ENCODE results near the gene TNNC2. TPM values are rescaled to one million over a fixed set of nuclear protein-coding genes. Genes with fewer than 3 reads are reported as not detected.

The TNNC2 gene
- total and polyA plus RNA-seq, 9 of the 15 experiments (the other 6 are each of a cell fraction or from before 2014, with no cell fraction given), result not detected

- TF ChIP-seq YY1 (IDR thresholded peaks at IDR 0.05; ENCODE audit: borderline replicate concordance in 1 of 3, control insufficient read depth in 1 of 3, extremely low read depth in 1 of 3, insufficient read depth in 3 of 3, insufficient read length in 1 of 3, insufficient replicate concordance in 2 of 3, low read depth in 1 of 3, low read length in 2 of 3), result no peak
- no peak for TF ChIP-seq ZNF408 (CRISPR knock-in tag; IDR thresholded peaks at IDR 0.05; ENCODE audit: low read depth)
- no peak for TF ChIP-seq FOXJ2 (tag; IDR thresholded peaks at IDR 0.05)
- TF ChIP-seq, protein P1, sequence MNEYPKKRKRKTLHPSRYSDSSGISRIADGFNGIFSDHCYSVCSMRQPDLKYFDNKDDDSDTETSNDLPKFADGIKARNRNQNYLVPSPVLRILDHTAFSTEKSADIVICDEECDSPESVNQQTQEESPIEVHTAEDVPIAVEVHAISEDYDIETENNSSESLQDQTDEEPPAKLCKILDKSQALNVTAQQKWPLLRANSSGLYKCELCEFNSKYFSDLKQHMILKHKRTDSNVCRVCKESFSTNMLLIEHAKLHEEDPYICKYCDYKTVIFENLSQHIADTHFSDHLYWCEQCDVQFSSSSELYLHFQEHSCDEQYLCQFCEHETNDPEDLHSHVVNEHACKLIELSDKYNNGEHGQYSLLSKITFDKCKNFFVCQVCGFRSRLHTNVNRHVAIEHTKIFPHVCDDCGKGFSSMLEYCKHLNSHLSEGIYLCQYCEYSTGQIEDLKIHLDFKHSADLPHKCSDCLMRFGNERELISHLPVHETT (CRISPR knock-in tag; conservative IDR thresholded peaks at IDR 0.05 in 1 of 2, IDR thresholded peaks at IDR 0.05 in 1 of 2), result no peak
- no peak for TF ChIP-seq TOE1 (IDR thresholded peaks at IDR 0.05; ENCODE audit: borderline replicate concordance)
- TF ChIP-seq TOE1 (CRISPR knock-in tag; IDR thresholded peaks at IDR 0.05; ENCODE audit: borderline replicate concordance, low read depth), result no peak
- no peak for TF ChIP-seq ZNF77 (CRISPR knock-in tag; IDR thresholded peaks at IDR 0.05)
- TF ChIP-seq, protein P2, sequence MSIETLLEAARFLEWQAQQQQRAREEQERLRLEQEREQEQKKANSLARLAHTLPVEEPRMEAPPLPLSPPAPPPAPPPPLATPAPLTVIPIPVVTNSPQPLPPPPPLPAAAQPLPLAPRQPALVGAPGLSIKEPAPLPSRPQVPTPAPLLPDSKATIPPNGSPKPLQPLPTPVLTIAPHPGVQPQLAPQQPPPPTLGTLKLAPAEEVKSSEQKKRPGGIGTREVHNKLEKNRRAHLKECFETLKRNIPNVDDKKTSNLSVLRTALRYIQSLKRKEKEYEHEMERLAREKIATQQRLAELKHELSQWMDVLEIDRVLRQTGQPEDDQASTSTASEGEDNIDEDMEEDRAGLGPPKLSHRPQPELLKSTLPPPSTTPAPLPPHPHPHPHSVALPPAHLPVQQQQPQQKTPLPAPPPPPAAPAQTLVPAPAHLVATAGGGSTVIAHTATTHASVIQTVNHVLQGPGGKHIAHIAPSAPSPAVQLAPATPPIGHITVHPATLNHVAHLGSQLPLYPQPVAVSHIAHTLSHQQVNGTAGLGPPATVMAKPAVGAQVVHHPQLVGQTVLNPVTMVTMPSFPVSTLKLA (conservative IDR thresholded peaks at IDR 0.05), result peak in 1 of 2 experiments; percentile 48; a peak in 1 of 4 replicates
- TF ChIP-seq ZNF707 (CRISPR knock-in tag; conservative IDR thresholded peaks at IDR 0.05), result no peak
- TF ChIP-seq MLX (CRISPR knock-in tag; conservative IDR thresholded peaks at IDR 0.05), result no peak
- TF ChIP-seq ZNF76 (CRISPR knock-in tag; IDR thresholded peaks at IDR 0.05; ENCODE audit: borderline replicate concordance), result no peak
- TF ChIP-seq CSDE1 (IDR thresholded peaks at IDR 0.05), result no peak
- no peak for TF ChIP-seq CREB5 (CRISPR knock-in tag; IDR thresholded peaks at IDR 0.05)
- no peak for TF ChIP-seq MED1 (CRISPR knock-in tag; IDR thresholded peaks at IDR 0.05; ENCODE audit: borderline replicate concordance)
- no peak for TF ChIP-seq ZNF347 (CRISPR knock-in tag; IDR thresholded peaks at IDR 0.05; ENCODE audit: low read depth)
- TF ChIP-seq XRCC5 (IDR thresholded peaks at IDR 0.05; ENCODE audit: low read depth, low read length), result no peak
- TF ChIP-seq WHSC1 (IDR thresholded peaks at IDR 0.05; ENCODE audit: low read length), result no peak
- TF ChIP-seq RBM15 (IDR thresholded peaks at IDR 0.05; ENCODE audit: insufficient read depth, low read length), result no peak
- TF ChIP-seq TFAP4 (CRISPR knock-in tag; IDR thresholded peaks at IDR 0.05; ENCODE audit: borderline replicate concordance), result peak; percentile 40; the same call in 1 of the 2 replicates
- TF ChIP-seq PURB (CRISPR knock-in tag; IDR thresholded peaks at IDR 0.05; ENCODE audit: low read depth), result no peak
Measured at GRCh38 chr20:45835825-45836224, 8.7 kb upstream of the TNNC2 start (continued).

Measured in K562 (cell line).